SK-N-SH (cell line): Measurements from ENCODE around the gene NPIPB9.
"Not testable (repeated sequence)": the region's sequence is repeated elsewhere in the genome, so short reads cannot be mapped to it uniquely, and the experiment has no call there.

ENCODE experiments used
- POLR2AphosphoS5 ChIP-seq: IDR thresholded peaks from 2 replicates; pipeline ENCODE4 v1.6.1; 2012; ENCODE audit warnings: low read depth, low read length
- USF2 ChIP-seq: fragments of 150-350 bp; IDR thresholded peaks from 2 replicates; pipeline ENCODE4 v1.6.1; 2017; ENCODE audit warnings: antibody characterized with exemption, low read length, low read depth, borderline replicate concordance

DNA sequence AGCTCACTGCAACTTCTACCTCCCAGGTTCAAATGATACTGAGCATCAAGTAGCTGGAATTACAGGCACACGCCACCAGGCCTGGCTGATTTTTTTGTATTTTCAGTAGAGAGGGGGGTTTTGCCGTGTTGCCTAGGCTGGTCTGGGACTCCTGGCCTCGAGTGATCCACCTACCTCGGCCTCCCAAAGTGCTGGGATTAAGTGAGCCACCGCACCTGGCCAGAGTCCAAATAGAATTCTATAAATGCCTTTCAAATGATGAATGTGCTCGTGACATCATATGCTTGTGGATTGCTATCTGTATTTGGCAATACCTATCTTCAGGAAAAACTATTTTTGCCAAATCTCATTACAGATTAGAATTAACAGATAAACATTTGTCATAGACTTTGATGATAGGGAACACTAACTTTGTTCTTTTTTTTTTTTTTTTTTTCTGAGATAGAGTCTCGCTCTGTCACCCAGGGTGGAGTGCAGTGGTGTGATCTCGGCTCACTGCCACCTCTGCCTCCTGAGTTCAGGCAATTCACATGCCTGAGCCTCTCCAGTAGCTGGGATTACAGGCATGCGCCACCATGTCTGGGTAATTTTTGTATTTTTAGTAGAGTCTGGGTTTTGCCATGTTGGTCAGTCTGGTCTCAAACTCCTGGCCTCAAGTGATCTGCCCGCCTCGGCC lies 56.0 kb downstream of the NPIPB9 start:
- not testable (repeated sequence) for TF ChIP-seq USF2, POLR2AphosphoS5
